HG02642 (cell line): ENCODE measurements around the gene KLHL6.
A peak's percentile ranks its signal among the peaks of the same experiment; 100 is the strongest.
"Not testable (repeated sequence)": the region's sequence is repeated elsewhere in the genome, so short reads cannot be mapped to it uniquely, and the experiment has no call there.

Source experiments
- ATAC-seq: cut with Tn5 transposase; IDR thresholded peaks from one replicate; pipeline ENCODE4 v1.9.1; 2021; ENCODE audit warnings: mild to moderate bottlenecking; ENCODE audit not compliant: unreplicated experiment, poor library complexity

Gene KLHL6

DNA sequence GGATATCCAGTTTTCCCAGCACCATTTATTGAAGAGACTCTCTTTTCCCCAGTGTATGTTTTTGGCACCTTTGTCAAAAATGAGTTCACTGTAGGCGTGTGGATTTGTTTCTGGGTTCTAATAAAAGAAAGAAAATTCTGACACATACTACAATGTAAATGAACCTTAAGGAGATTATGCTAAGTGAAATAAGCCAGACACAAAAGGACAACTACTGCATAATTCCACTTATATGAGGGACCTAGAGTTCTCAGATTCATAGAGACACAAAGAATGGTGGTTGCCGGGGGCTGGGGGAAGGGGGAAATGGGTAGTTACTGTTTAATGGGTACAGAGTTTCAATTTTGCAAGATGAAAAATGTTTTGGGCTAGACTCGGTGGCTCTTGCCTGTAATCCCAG lies 14.7 kb upstream of the KLHL6 start:
- not testable (repeated sequence) for ATAC-seq

DNA sequence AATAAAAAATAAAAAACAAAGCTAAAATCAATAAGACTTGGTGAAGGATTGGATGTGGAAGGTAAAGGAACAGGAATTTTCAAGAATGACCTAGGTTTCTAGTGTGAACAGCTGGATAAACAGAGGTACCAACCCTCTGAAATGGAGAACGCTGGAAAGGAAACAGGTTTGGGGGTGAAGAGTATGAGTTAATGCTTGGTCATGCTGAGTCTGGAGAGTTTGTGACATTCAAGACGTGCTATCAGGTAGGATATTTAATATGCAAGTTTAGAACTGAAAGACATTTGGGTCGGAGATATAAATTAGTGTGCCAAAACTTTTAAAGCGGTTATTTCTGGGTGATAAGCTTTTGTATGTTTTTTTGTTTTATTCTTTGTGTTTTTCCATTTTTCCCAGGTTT lies 11.4 kb upstream of the KLHL6 start:
- no peak for ATAC-seq

DNA sequence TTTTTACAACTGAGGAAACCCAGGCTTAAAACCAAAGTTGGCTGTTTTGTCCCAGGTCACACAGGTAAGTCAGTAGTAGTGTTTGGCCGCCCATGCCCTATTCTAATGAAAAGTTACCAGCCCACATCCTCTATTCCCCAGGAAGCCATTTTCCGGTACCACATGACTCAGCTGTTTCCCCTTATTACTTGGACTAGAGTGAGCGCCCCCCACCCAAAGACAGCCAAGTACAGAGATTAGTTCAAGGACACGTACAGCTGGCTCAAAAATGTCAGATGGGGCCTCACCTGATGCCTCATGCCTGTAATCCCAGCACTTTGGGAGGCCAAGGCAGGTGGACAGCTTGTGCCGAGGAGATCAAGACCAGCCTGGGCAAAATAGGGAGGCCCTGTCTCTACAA lies 8.5 kb upstream of the KLHL6 start:
- no peak for ATAC-seq

DNA sequence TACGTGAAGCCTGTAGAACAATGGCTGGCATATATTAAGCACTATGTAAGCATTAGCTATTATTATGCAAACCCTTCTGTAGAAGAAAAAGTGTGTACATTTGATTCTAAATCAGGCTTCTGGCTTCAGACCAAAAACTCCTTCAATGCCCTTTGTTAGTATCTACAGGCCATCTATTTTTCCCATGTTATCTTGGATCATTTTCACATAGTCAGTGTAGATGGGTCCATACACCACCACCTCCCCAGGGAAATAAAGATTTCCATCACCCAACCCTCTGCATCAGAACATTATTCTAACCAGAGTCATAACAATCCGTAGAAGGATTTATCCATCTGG lies 8.0 kb upstream of the KLHL6 start:
- no peak for ATAC-seq

DNA sequence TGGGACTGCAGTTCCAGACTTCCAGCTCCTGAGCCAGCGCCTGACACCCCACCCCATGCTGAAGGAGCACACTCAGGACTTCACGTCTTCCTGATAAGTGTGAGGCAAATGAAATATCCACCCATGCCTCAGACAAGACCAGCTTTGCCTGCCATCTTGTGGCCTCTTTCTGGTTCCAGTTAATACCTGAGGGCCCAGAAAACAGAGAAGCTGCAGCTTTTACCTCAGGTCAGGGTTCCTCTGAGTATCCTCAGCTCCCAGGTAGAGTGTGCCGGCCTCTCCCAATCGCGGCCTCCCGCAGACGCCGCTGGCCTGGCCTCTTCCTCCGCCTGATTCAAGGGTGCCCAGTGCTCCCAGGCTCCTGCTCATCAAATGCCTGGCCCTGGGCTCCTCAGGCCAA lies 5.1 kb upstream of the KLHL6 start:
- no peak for ATAC-seq

DNA sequence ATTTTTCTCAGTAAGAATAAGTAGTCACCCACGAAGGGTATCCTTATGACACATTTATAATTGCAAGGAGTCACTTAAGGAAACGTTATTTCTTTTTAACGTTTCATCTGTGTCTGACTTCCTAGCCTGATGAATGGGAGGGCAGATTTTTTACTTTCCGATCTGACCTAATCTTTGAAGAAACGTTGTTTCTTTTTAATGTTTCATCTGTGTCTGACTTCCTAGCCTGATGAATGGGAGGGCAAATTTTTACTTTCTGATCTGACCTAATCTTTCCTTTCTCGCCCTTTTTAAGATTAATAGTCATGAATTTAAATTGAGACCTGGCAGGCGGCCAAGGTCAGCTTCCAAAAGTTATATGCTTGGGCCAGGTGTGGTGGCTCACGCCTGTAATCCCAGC lies 3.0 kb upstream of the KLHL6 start:
- no peak for ATAC-seq

DNA sequence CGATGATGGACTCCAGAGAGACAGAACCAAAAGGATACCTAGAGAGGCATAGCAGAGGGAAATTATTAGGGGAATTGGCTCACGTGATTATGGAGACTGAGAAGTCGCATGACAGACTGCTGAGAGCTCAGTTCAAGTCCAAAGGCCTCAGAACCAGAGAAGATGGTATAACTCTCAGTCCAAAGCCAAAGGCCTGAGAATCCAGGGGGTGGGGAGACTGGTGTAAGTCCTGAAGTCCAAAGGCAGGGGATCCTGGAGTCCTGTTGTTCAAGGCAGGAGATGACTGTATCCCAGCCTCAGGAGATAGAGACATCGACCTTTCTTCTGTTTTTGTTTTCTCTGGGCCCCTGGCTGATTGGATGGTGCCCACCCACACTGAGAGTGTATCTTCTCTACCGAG lies 1.2 kb upstream of the KLHL6 start:
- ATAC-seq: no peak

DNA sequence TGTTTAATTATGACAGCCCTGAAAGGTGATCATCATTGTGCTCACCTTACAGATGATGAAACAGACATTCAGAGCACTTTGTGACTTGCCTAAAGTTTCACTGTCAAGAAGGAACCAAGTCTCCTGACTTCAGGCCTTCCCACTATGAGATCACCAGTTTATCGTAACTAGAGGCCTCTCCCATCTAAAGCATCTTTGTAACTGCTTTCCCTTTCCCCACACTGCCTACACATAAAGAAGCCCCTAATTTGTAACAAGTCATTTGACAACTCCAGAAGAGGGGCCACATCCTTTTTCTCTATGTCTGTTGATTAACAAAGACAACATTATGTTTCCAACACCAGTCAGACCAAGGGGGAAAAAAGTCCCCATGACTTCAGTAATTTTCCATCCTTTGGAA lies 1.1 kb downstream of the KLHL6 start:
- no peak for ATAC-seq

DNA sequence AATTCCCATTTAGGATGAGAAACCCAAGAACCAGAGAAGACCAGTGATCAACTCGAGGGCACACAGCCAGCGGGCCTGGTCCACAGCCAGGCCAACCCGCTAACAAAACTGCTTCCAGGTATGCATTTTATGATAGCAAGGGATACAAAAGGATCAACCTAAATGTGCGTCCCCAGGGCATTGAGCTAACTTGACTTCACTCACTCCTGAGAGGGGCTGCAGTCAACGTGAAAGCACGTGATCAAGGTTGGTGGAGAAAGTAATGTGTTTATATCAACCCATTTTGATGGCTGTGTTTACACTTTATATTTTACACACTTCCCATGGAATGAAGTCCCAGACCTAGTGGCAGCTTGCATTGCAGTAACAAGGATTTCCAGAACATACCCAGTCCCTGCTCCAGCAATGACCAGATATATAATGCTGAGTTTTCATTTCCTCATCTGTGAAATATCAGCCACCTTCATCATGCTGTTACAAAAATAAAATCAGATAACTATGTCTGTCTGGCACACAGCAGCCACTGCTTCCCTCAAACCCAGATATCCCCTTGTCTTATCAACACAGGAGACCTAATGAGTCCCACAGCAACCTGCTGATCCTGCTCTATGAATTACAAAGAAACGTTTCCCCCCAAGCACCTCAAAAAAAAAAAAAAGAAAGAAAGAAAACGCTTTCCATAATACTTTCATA lies 2.0 kb downstream of the KLHL6 start:
- no peak for ATAC-seq

DNA sequence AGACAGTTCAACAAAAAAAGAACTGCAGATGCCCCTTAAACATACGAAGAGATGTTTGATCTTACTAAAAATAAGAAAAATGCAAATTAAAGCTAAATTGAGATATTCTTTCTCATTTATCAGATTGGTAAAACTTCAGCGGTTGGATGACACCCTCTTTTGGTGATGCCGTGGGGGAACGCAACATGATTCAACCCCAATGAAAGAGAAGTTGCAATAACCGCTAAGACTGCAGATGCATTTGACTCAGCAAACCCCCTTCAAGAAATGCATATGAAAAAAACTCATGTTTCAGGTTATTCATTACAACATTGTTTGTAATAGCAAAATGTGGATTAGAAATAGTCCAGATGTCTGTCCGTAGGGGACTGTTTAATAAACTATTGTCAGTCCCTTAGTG lies 3.6 kb downstream of the KLHL6 start:
- no peak for ATAC-seq

DNA sequence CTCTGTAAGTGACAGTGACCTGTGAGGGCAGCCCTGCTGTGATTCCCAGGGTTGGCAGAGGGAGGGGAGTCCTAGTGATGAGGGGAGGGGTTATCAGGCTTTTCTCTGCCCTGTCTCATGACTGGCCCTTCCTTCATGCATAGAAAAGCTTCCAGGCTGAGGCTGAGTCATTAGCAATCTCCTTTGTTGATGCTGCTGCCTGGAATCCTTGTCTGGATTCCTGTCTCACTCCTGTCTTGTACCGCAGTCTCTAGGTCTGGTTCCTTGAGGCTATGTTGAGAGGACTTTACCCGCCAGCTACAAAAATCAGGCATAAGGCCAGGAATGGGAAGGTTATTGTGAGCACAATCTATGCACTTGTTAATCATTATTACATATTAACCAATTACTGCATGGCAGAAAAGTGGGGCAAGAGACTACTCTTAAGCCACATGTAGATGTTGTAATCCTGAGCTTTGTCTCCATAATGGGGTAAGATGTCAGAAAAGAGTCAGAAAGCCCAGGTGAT lies 7.2 kb downstream of the KLHL6 start:
- no peak for ATAC-seq

DNA sequence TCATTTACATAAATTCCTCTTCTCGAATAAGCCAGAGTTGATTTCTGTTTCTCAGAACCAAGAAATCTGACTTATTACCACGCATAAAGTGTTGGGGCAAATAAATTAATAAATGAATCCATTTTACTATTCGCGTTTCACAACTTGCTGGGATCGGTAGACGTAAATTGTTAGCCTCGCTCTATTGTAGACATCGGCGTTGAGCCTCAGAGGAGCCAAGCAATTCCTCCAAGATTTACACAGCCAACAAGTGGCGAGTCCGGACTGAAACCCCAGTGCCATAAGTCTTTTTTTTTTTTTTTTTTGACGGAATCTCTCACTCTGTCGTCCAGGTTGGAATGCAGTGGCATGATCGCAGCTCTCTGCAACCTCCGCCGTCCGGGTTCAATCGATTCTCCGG lies 8.9 kb downstream of the KLHL6 start:
- ATAC-seq: no peak

DNA sequence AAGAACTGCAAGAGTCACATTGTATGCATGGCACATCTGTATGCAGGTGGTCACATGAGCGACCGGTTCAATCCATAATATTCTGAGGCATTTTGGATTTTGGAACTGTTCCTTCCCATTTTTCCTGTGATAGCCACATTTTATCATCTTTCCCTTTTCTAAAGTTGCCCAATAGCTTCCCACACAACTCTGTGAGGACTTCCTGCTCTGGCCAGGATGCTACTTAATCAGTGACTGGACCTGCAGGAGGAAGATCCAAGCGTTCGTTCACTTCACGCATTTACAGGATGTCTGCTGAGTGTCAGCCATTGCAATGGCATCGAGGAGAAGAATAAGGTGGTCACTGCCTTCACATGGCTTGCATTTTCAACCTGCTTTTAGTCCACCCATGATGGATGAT lies 9.8 kb downstream of the KLHL6 start:
- ATAC-seq: no peak

DNA sequence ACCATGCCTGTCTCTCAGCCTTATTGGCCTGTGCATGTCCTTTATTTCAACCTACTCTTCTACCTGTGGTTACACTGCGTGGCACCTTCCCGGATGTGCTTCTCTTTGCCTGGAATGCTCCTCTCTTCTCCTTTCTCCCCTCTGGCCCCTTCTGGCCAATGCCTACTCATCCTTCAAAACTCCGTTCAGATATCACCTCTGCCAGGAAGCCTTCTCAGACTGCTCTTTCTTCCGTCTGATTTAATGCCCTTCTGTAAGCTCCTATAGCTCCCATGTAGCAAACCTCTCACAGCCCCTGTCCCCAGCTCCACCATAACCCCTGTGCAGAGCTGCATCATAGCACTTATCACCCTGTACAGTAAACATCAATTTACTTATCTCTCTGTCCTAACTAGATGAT lies 13.2 kb downstream of the KLHL6 start:
- no peak for ATAC-seq

DNA sequence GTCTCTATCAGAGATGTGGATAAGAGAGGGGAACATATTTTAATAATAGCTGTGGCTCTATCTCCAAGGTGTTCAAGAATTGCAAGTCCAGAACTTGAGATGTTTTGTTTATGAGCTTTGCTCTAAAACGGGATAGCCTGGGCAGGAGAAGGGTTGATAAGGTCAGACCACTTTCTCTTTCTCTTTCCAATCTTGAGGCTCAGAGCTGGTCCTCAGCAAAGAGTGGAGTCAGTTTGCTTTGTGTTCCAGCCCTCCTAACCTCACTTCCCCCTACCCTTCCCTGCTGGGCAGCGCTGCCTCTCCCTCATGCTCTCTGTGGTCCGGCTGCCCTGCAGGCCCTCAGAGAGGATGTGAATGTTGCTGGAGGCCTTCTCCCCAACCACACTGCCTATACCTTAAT lies 13.8 kb downstream of the KLHL6 start:
- ATAC-seq: no peak

DNA sequence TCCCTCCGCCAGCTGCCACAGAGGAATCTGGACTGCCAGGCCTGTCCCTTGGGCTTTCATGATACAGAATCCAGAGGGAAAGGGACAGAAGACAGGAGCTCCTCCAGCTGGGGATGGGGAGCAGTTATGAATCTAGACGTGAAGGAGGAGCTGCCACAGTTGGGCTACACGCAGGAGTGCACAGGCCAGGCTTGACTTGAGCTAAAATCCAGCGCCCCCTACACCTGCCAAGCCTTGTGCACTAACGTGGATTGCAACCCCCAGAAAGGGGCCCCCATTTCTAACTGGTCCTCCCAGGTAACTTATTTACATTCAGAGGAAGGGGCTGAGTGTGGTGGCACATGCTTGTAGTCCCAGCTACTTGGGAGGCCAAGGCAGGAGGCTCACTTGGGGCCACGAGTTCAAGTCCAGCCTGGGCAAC lies 14.3 kb downstream of the KLHL6 start:
- ATAC-seq: peak; percentile 23

DNA sequence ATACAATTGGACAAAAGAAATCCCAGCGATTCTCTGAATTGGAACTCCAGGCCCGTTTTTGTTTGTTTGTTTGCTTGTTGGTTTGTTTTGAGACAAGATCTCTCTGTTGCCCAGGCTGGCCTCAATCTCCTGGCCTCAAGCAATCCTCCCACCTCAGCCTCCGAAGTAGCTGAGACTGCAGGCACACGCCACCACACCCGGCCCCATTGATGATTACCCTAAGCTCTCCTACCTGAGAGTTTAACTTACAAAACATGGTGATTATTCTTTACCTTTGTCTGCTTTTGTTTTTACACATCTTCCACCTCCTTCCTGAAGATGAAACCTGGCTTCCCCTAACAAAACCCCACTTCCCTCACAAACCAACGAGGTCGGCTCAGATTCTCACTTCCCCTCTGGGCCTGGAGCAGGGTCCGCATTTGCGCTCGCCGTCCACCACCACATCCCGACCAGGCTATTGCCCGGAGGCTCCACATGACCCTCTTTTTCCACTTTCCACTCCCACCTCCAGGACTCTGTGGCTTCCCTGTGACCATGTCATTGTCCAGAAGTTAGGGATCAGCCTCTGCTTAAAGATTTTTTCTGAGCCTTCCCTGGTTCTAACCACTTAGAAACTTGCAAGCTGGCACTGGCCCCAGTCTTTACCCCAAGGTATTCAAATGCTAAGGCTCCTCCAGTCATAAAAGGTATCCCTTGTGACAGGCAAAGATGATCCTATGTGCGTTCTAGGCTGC lies 14.8 kb downstream of the KLHL6 start:
- ATAC-seq: peak; percentile 46

DNA sequence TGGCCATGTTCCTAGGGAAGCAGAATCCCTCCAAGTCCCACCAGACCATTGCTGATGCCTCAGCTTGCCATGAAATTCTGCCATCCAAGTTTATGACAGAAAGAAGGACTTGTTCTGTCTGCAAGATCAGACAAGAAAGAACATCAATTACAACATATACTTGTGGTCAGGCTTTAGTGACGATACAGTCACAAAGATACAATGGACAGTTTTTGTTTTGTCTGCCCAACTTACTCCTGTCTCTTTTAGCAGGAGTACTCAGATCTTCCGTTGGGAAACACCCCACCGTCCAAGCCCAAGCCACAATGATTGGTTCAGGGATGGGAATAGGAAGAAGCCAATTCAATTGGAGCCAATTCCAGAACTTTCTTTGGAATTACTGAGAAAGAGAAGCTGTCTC lies 15.7 kb downstream of the KLHL6 start:
- no peak for ATAC-seq

DNA sequence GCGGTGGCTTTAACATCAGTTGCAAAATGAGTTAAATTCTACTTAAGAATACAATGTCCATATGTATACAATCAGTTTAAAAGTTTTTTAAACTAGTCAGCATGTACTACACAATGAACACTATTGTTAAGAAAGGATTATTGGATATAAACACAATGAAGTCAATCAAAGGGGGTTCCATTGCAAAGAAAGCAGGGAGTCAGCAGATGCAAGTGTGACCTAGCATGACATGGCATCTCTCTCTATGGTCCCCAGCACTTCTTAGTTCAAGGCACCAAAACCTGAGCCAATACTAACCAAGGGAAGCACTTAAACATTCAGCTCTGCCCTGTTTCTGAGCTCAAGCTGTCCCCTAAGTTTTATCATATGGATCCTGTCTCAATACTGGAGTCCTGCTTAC lies 17.0 kb downstream of the KLHL6 start:
- no peak for ATAC-seq

DNA sequence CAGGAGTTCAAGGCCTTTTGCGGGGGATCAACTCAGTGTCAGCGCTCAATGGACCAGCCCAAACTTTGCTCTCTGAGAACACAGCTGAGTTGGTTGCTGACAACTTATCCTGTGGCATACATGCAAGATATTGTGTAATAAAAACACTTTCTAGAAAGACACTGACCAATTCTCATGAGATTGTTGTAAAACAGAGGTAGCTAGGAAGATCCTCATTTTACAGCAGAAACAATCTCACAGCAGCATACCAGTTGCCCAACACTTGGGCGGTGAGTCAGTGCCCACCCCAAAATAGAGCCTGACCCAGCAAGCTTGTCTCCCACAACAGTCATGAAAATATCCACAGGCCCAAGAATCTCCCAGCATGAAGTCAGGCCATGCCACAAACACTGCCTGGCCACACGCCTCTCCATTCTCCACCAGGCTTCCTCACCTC lies 18.2 kb downstream of the KLHL6 start:
- ATAC-seq: no peak

DNA sequence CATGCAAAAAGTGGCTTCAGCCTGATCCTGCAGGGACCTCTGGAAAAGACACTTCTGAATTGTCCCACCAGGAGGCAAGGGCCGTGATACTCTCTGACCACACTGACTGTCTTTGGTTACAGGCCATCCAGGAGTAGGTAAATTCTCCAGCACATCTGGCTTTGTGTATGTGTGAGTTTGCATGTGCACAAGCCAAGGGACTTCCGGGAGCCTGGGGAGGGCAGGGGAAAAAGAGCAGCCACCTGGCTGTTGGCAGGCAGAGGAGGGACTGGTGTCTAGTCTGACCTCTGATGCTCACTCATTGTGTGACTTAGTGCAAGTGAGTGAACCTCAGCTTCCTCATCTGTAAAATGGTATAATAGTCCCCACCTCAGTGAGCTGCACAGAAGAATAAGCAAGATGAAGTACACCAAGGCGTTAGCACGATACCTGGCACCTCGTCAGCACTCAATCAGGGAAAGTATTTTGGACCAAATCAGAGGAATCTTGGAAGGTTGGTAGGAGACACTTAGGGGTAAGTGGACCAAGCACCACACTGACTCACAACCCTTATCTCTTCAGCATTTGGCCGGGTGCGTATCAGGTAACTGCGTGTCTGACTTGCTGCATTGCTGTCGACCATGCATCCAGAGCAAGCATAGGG lies 19.1 kb downstream of the KLHL6 start:
- peak; percentile 72 for ATAC-seq

DNA sequence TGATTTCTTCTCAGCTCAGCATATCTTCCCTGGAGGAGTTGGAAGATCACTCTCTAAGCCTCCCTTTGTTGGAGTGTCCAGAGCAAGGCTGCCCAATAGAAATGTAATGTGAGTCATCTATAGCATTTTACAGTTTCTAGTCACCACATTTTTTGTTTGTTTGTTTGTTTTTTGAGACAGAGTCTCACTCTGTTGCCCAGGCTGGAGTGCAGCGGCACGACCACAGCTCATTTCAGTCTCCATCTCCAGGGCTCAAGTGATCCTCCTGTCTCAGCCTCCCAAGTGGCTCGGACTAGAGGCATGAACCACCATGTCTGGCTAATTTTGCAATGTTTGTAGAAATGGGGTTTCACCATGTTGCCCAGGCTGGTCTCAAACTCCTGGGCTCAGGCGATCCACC lies 21.3 kb downstream of the KLHL6 start:
- no peak for ATAC-seq
